ENCODE results near the gene YIF1A.

YIF1A gene

GRCh38 chr11:66293352-66293751, 4.4 kb upstream of the YIF1A start:
- Histone ChIP-seq H3K4me3 (ENCODE audit: insufficient read depth, low read depth, low read length, poor library complexity, severe bottlenecking) (no peak overlapping the region), H3K9me3 (ENCODE audit: control insufficient read depth, low read length) (no peaks in the 10 kb centered on the region), H3K27me3 (replicated peaks; ENCODE audit: control insufficient read depth, insufficient read depth, low read length, poor library complexity, severe bottlenecking) (peaks cover 10% of the 10 kb centered on the region), H3K4me1 (ENCODE audit: control insufficient read depth, insufficient read depth, low read length, poor library complexity, severe bottlenecking) (peaks cover 18% of the 10 kb centered on the region), H3K27ac (ENCODE audit: insufficient read depth, low read length, poor library complexity, severe bottlenecking) (no peak overlapping the region), H3K36me3 (ENCODE audit: control insufficient read depth, insufficient read depth, low read length) (no peaks in the 10 kb centered on the region)
- no peak for DNase-seq

- peaks cover 10% of the 10 kb centered on the region for H3K27me3 ChIP-seq (replicated peaks; ENCODE audit: control insufficient read depth, insufficient read depth, low read length, poor library complexity, severe bottlenecking)
- DNase-seq = no peak
- H3K4me1 ChIP-seq (ENCODE audit: control insufficient read depth, insufficient read depth, low read length, poor library complexity, severe bottlenecking) = peaks cover 25% of the 10 kb centered on the region
- no peak overlapping the region for H3K27ac ChIP-seq (ENCODE audit: insufficient read depth, low read length, poor library complexity, severe bottlenecking)
- H3K4me3 ChIP-seq (ENCODE audit: insufficient read depth, low read depth, low read length, poor library complexity, severe bottlenecking) = no peak overlapping the region
- no peaks in the 10 kb centered on the region for H3K36me3 ChIP-seq (ENCODE audit: control insufficient read depth, insufficient read depth, low read length)
- no peaks in the 10 kb centered on the region for H3K9me3 ChIP-seq (ENCODE audit: control insufficient read depth, low read length)
Observed at GRCh38 chr11:66292543-66293332, 3.8 kb upstream of the YIF1A start.

- Histone ChIP-seq H3K9me3 (ENCODE audit: control insufficient read depth, low read length) (no peaks in the 10 kb centered on the region), H3K36me3 (ENCODE audit: control insufficient read depth, insufficient read depth, low read length) (no peaks in the 10 kb centered on the region), H3K27me3 (replicated peaks; ENCODE audit: control insufficient read depth, insufficient read depth, low read length, poor library complexity, severe bottlenecking) (peaks cover 10% of the 10 kb centered on the region), H3K4me1 (ENCODE audit: control insufficient read depth, insufficient read depth, low read length, poor library complexity, severe bottlenecking) (peaks cover 25% of the 10 kb centered on the region), H3K4me3 (ENCODE audit: insufficient read depth, low read depth, low read length, poor library complexity, severe bottlenecking) (peak within 1 kb of the TSS; percentile 60), H3K27ac (ENCODE audit: insufficient read depth, low read length, poor library complexity, severe bottlenecking) (no peak within 1 kb of the TSS)
- DNase-seq = no peak
Observed at GRCh38 chr11:66291706-66292542, 3.0 kb upstream of the YIF1A start, which contains the start of gene TMEM151A. TSS of gene TMEM151A (plus strand) at chr11:66291894. CDS start at chr11:66292014, 120 bp downstream.

GRCh38 chr11:66291303-66291705, 2.4 kb upstream of the YIF1A start:
- Histone ChIP-seq H3K9me3 (ENCODE audit: control insufficient read depth, low read length) (no peaks in the 10 kb centered on the region), H3K4me3 (ENCODE audit: insufficient read depth, low read depth, low read length, poor library complexity, severe bottlenecking) (no peak overlapping the region), H3K4me1 (ENCODE audit: control insufficient read depth, insufficient read depth, low read length, poor library complexity, severe bottlenecking) (peaks cover 25% of the 10 kb centered on the region), H3K36me3 (ENCODE audit: control insufficient read depth, insufficient read depth, low read length) (no peaks in the 10 kb centered on the region), H3K27me3 (replicated peaks; ENCODE audit: control insufficient read depth, insufficient read depth, low read length, poor library complexity, severe bottlenecking) (peaks cover 10% of the 10 kb centered on the region), H3K27ac (ENCODE audit: insufficient read depth, low read length, poor library complexity, severe bottlenecking) (no peak overlapping the region)
- no peak for DNase-seq

- H3K4me1 ChIP-seq (ENCODE audit: control insufficient read depth, insufficient read depth, low read length, poor library complexity, severe bottlenecking) = peaks cover 25% of the 10 kb centered on the region
- no peaks in the 10 kb centered on the region for H3K9me3 ChIP-seq (ENCODE audit: control insufficient read depth, low read length)
- no peak for DNase-seq
- no peak overlapping the region for H3K27ac ChIP-seq (ENCODE audit: insufficient read depth, low read length, poor library complexity, severe bottlenecking)
- H3K27me3 ChIP-seq (replicated peaks; ENCODE audit: control insufficient read depth, insufficient read depth, low read length, poor library complexity, severe bottlenecking) = peaks cover 10% of the 10 kb centered on the region
- no peaks in the 10 kb centered on the region for H3K36me3 ChIP-seq (ENCODE audit: control insufficient read depth, insufficient read depth, low read length)
- H3K4me3 ChIP-seq (ENCODE audit: insufficient read depth, low read depth, low read length, poor library complexity, severe bottlenecking) = no peak overlapping the region
Observed at GRCh38 chr11:66290330-66290621, 1.3 kb upstream of the YIF1A start.

- peak overlapping the region; percentile 72 for H3K4me3 ChIP-seq (ENCODE audit: insufficient read depth, low read depth, low read length, poor library complexity, severe bottlenecking)
- no peaks in the 10 kb centered on the region for H3K9me3 ChIP-seq (ENCODE audit: control insufficient read depth, low read length)
- no peaks in the 10 kb centered on the region for H3K36me3 ChIP-seq (ENCODE audit: control insufficient read depth, insufficient read depth, low read length)
- H3K27me3 ChIP-seq (replicated peaks; ENCODE audit: control insufficient read depth, insufficient read depth, low read length, poor library complexity, severe bottlenecking) = peaks cover 10% of the 10 kb centered on the region
- H3K4me1 ChIP-seq (ENCODE audit: control insufficient read depth, insufficient read depth, low read length, poor library complexity, severe bottlenecking) = peaks cover 25% of the 10 kb centered on the region
- DNase-seq = peak in 1 of 3 donors; percentile 56
- peak overlapping the region; percentile 81 for H3K27ac ChIP-seq (ENCODE audit: insufficient read depth, low read length, poor library complexity, severe bottlenecking)
Observed at GRCh38 chr11:66289548-66290329, 796 bp upstream of the YIF1A start.

- H3K4me3 ChIP-seq (ENCODE audit: insufficient read depth, low read depth, low read length, poor library complexity, severe bottlenecking) = peak overlapping the region; percentile 72
- peaks cover 25% of the 10 kb centered on the region for H3K4me1 ChIP-seq (ENCODE audit: control insufficient read depth, insufficient read depth, low read length, poor library complexity, severe bottlenecking)
- no peaks in the 10 kb centered on the region for H3K36me3 ChIP-seq (ENCODE audit: control insufficient read depth, insufficient read depth, low read length)
- no peaks in the 10 kb centered on the region for H3K9me3 ChIP-seq (ENCODE audit: control insufficient read depth, low read length)
- DNase-seq = no peak
- peak overlapping the region; percentile 81 for H3K27ac ChIP-seq (ENCODE audit: insufficient read depth, low read length, poor library complexity, severe bottlenecking)
- H3K27me3 ChIP-seq (replicated peaks; ENCODE audit: control insufficient read depth, insufficient read depth, low read length, poor library complexity, severe bottlenecking) = peaks cover 10% of the 10 kb centered on the region
Observed at GRCh38 chr11:66287889-66288670, 863 bp downstream of the YIF1A start.

- peaks cover 7% of the 10 kb centered on the region for H3K27me3 ChIP-seq (replicated peaks; ENCODE audit: control insufficient read depth, insufficient read depth, low read length, poor library complexity, severe bottlenecking)
- no peak overlapping the region for H3K27ac ChIP-seq (ENCODE audit: insufficient read depth, low read length, poor library complexity, severe bottlenecking)
- H3K4me1 ChIP-seq (ENCODE audit: control insufficient read depth, insufficient read depth, low read length, poor library complexity, severe bottlenecking) = peaks cover 29% of the 10 kb centered on the region
- no peaks in the 10 kb centered on the region for H3K36me3 ChIP-seq (ENCODE audit: control insufficient read depth, insufficient read depth, low read length)
- no peak for DNase-seq
- no peaks in the 10 kb centered on the region for H3K9me3 ChIP-seq (ENCODE audit: control insufficient read depth, low read length)
- H3K4me3 ChIP-seq (ENCODE audit: insufficient read depth, low read depth, low read length, poor library complexity, severe bottlenecking) = no peak overlapping the region
Observed at GRCh38 chr11:66287211-66287888, 1.6 kb downstream of the YIF1A start.

GRCh38 chr11:66286699-66287098, 2.2 kb downstream of the YIF1A start:
- Histone ChIP-seq H3K9me3 (ENCODE audit: control insufficient read depth, low read length) (no peaks in the 10 kb centered on the region), H3K27me3 (replicated peaks; ENCODE audit: control insufficient read depth, insufficient read depth, low read length, poor library complexity, severe bottlenecking) (peaks cover 3% of the 10 kb centered on the region), H3K36me3 (ENCODE audit: control insufficient read depth, insufficient read depth, low read length) (no peaks in the 10 kb centered on the region), H3K4me3 (ENCODE audit: insufficient read depth, low read depth, low read length, poor library complexity, severe bottlenecking) (no peak overlapping the region), H3K27ac (ENCODE audit: insufficient read depth, low read length, poor library complexity, severe bottlenecking) (no peak overlapping the region), H3K4me1 (ENCODE audit: control insufficient read depth, insufficient read depth, low read length, poor library complexity, severe bottlenecking) (peaks cover 29% of the 10 kb centered on the region)
- no peak for DNase-seq

All from effector memory CD4-positive, alpha-beta T cell (primary cell).